Liver (tissue), 9 donors: ENCODE measurements around the gene ROMO1. TPM values are rescaled to one million over a fixed set of nuclear protein-coding genes. Genes with fewer than 3 reads are reported as not detected.
"Not testable (repeated sequence)": the region's sequence is repeated elsewhere in the genome, so short reads cannot be mapped to it uniquely, and the experiment has no call there.

Source experiments
- DNase-seq: peaks from one replicate; pipeline ENCODE4 v3.0.0-alpha.2; 2017; ENCODE audit warnings: low spot score
- H3K27ac ChIP-seq, 2 donors: one replicate each; pipeline ENCODE4 v1.7.0; 2013; ENCODE audit warnings: inconsistent platforms in 2 of 2, low read length in 2 of 2, control low read depth in 1 of 2, low read depth in 1 of 2, mild to moderate bottlenecking in 1 of 2
- H3K27me3 ChIP-seq, 4 donors: one replicate each; pipeline versions ENCODE4 v1.6.1 to v1.7.0; 2013; ENCODE audit warnings: low read length in 3 of 4, inconsistent platforms in 1 of 4, mild to moderate bottlenecking in 1 of 4, moderate library complexity in 1 of 4; ENCODE audit not compliant: control insufficient read depth in 4 of 4, insufficient read depth in 4 of 4
- H3K36me3 ChIP-seq, 4 donors: one replicate each; pipeline versions ENCODE4 v1.6.1 to v1.7.0; 2013; ENCODE audit warnings: low read length in 3 of 4, mild to moderate bottlenecking in 3 of 4, low read depth in 1 of 4, moderate library complexity in 1 of 4; ENCODE audit not compliant: control insufficient read depth in 4 of 4, insufficient read depth in 3 of 4
- H3K4me1 ChIP-seq, 4 donors: one replicate each; pipeline versions ENCODE4 v1.6.1 to v1.7.0; 2013; ENCODE audit warnings: low read length in 3 of 4, mild to moderate bottlenecking in 3 of 4, moderate library complexity in 1 of 4; ENCODE audit not compliant: control insufficient read depth in 4 of 4, insufficient read depth in 4 of 4
- H3K4me3 ChIP-seq, 3 donors: one replicate each; pipeline versions ENCODE4 v1.6.1 to v1.7.0; 2013; ENCODE audit warnings: low read length in 3 of 3, control low read depth in 1 of 3, low read depth in 1 of 3, mild to moderate bottlenecking in 1 of 3
- H3K9ac ChIP-seq, 2 donors: one replicate each; pipeline ENCODE4 v1.7.0; 2013; ENCODE audit warnings: low read length in 2 of 2, mild to moderate bottlenecking in 2 of 2, moderate library complexity in 2 of 2, control low read depth in 1 of 2, low read depth in 1 of 2
- H3K9me3 ChIP-seq, 4 donors: one replicate each; pipeline versions ENCODE4 v1.6.1 to v1.7.0; 2013; ENCODE audit warnings: low read length in 3 of 4; ENCODE audit not compliant: control insufficient read depth in 4 of 4
- EGR1 ChIP-seq, 2 donors: IDR thresholded peaks; 2 replicates each; pipeline ENCODE4 v1.6.1; 2016 to 2018; ENCODE audit warnings: antibody characterized with exemption in 2 of 2, low read depth in 2 of 2
- FOXA2 ChIP-seq: IDR thresholded peaks from 2 replicates; pipeline ENCODE4 v1.6.1; 2016; ENCODE audit warnings: antibody characterized with exemption
- JUND ChIP-seq, 2 donors: IDR thresholded peaks; 2 replicates each; pipeline ENCODE4 v1.6.1; 2016; ENCODE audit warnings: antibody characterized with exemption in 2 of 2
- NR2F2 ChIP-seq: IDR thresholded peaks from 2 replicates; pipeline ENCODE4 v1.6.1; 2016; ENCODE audit warnings: antibody characterized with exemption
- RAD21 ChIP-seq, 2 donors: IDR thresholded peaks; 2 replicates each; pipeline ENCODE4 v1.6.1; 2016; ENCODE audit warnings: antibody characterized with exemption in 2 of 2, mild to moderate bottlenecking in 2 of 2
- RXRA ChIP-seq, 2 donors: IDR thresholded peaks; 2 replicates each; pipeline ENCODE4 v1.6.1; 2017 to 2018; ENCODE audit warnings: antibody characterized with exemption in 2 of 2, mild to moderate bottlenecking in 1 of 2
- SP1 ChIP-seq: IDR thresholded peaks from 2 replicates; pipeline ENCODE4 v1.6.1; 2018; ENCODE audit warnings: antibody characterized with exemption, mild to moderate bottlenecking
- YY1 ChIP-seq: IDR thresholded peaks from 2 replicates; pipeline ENCODE4 v1.6.1; 2016; ENCODE audit warnings: antibody characterized with exemption, mild to moderate bottlenecking
- WGBS: extraction: QIAGEN DNeasy Blood & Tissue Kit; methylation state at CpG from one replicate; pipeline ENCODE4 v1.1.7; 2013; 5-methylcytosine and 5-hydroxymethylcytosine counted together
- polyA plus RNA-seq, 2 donors: library from polyadenylated mRNA; stranded (reverse) in 1 of 2; unstranded in 1 of 2; fragments of 200-250 nt in 1 of 2; fragments of >200 nt in 1 of 2; fragmentation: Nextera tagmentation in 1 of 2; extraction: Ambion mirVana in 1 of 2; gene quantifications; one replicate each; pipeline versions ENCODE4 v1.2.1 to v1.2.3, GENCODE V29; 2013 to 2015
- total RNA-seq, 2 donors: library from RNA; depleted of rRNA; stranded (reverse); fragments of >200 nt; gene quantifications; one replicate each; pipeline ENCODE4 v1.2.3, GENCODE V29; 2014
- donor health status: healthy.
- donor health status: healthy.
- donor health status: healthy.
- donor health status: healthy.
- donor health status: healthy.

The ROMO1 gene
- total and polyA plus RNA-seq, 4 donors, result 68.4 to 359 (median 147) TPM

GRCh38 chr20:35721219-35721618 lies 22.0 kb downstream of the ROMO1 start (continued):
- TF ChIP-seq EGR1 (IDR thresholded peaks at IDR 0.05; ENCODE audit: low read depth in 2 of 2), result no peak

GRCh38 chr20:35721621-35722020 lies 22.4 kb downstream of the ROMO1 start:
- H3K4me1 ChIP-seq, result no peaks in the 10 kb centered on the region
- no peak overlapping the region for H3K4me3 ChIP-seq
- WGBS, result 79% methylated on average over 3 of the region's 3 CpGs
- no peak overlapping the region for H3K27ac ChIP-seq
- no peaks in the 10 kb centered on the region for H3K27me3 ChIP-seq
- DNase-seq, result no peak
- no peaks in the 10 kb centered on the region for H3K9me3 ChIP-seq
- H3K36me3 ChIP-seq, result peaks cover 52 to 95% (median 83%) of the 10 kb centered on the region in 4 donors
- H3K9ac ChIP-seq, result no peak overlapping the region
- TF ChIP-seq RXRA (IDR thresholded peaks at IDR 0.05) (no peak), FOXA2 (no peak), EGR1 (IDR thresholded peaks at IDR 0.05; ENCODE audit: low read depth in 2 of 2) (no peak), SP1 (no peak), NR2F2 (no peak), YY1 (no peak), JUND (IDR thresholded peaks at IDR 0.05) (no peak)

GRCh38 chr20:35723275-35723639 lies 24.1 kb downstream of the ROMO1 start:
- H3K9ac ChIP-seq, H3K27ac ChIP-seq, H3K4me3 ChIP-seq, H3K27me3 ChIP-seq, H3K4me1 ChIP-seq, H3K9me3 ChIP-seq, DNase-seq: not testable (repeated sequence)
- peaks cover 47 to 93% (median 86%) of the 10 kb centered on the region in 4 donors for H3K36me3 ChIP-seq
- 91% methylated on average over 4 of the region's 4 CpGs for WGBS

GRCh38 chr20:35723652-35724320 lies 24.6 kb downstream of the ROMO1 start:
- not testable (repeated sequence) for DNase-seq

GRCh38 chr20:35724321-35725230 lies 25.4 kb downstream of the ROMO1 start:
- no peak for DNase-seq
- WGBS, result 85% methylated on average over 13 of the region's 13 CpGs
- TF ChIP-seq EGR1 (IDR thresholded peaks at IDR 0.05; ENCODE audit: low read depth in 2 of 2) (no peak), RAD21 (IDR thresholded peaks at IDR 0.05) (no peak)

More at GRCh38 chr20:35723652-35724320, 24.6 kb downstream of the ROMO1 start:
- not testable (repeated sequence) for H3K9ac ChIP-seq, H3K9me3 ChIP-seq, H3K4me3 ChIP-seq, H3K4me1 ChIP-seq, H3K27me3 ChIP-seq, H3K27ac ChIP-seq
- H3K36me3 ChIP-seq, result peaks cover 47 to 93% (median 88%) of the 10 kb centered on the region in 4 donors
- WGBS, result 92% methylated on average over 12 of the region's 12 CpGs

More at GRCh38 chr20:35724321-35725230, 25.4 kb downstream of the ROMO1 start:
- Histone ChIP-seq H3K27me3 (no peaks in the 10 kb centered on the region), H3K4me1 (no peaks in the 10 kb centered on the region), H3K36me3 (peaks cover 42 to 92% (median 88%) of the 10 kb centered on the region in 4 donors), H3K9me3 (no peaks in the 10 kb centered on the region), H3K9ac (no peak overlapping the region), H3K4me3 (no peak overlapping the region), H3K27ac (no peak overlapping the region)
